Transverse colon (tissue), 4 donors: ENCODE results near the gene GPR107.

Experiments
- CTCF ChIP-seq, 5 experiments: fragments of 200-600 bp in 3 of 5; fragments of 450-650 bp in 2 of 5; sonication (generic) in 3 of 5; IDR thresholded peaks; 1 replicate in 2 of 5; 2 replicates in 3 of 5; pipeline ENCODE4 v1.5.1; 2016 to 2017; ENCODE audit warnings: antibody characterized with exemption in 5 of 5, inconsistent platforms in 3 of 5, mild to moderate bottlenecking in 2 of 5, moderate library complexity in 1 of 5
- POLR2AphosphoS5 ChIP-seq, 3 donors: sonication (generic); formaldehyde crosslinking; IDR thresholded peaks; one replicate each; pipeline ENCODE4 v1.6.1; 2016; ENCODE audit warnings: antibody characterized with exemption in 3 of 3

DNA sequence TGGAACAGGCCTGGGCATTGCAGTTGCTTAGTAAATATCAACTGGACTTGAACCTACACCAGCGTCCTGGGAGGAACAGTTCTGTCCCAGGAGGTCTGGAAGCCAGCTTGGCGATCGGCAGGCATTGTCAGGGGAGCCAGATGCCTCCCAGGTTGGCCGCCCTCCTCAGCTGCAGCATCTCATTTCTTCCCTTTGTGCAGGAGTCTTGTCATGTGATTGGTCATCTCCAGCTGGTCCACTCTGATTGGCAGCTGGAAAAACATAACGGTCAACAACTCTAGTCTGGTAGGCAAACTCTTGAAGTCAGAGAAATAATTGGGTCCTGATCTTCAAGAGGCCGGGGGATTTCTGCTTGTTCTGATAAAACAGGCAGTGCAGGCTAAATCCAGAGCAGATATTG is 88.9 kb downstream of the GPR107 start:
- TF ChIP-seq CTCF (IDR thresholded peaks at IDR 0.05), result no peak
- no peak for TF ChIP-seq POLR2AphosphoS5 (IDR thresholded peaks at IDR 0.05)
